HG03064 (cell line): Measurements from ENCODE around the gene PDAP1.
"Not testable (repeated sequence)": the region's sequence is repeated elsewhere in the genome, so short reads cannot be mapped to it uniquely, and the experiment has no call there.

Experiments used
- ATAC-seq: cut with Tn5 transposase; IDR thresholded peaks from one replicate; pipeline ENCODE4 v1.9.1; 2021; ENCODE audit warnings: low read depth; ENCODE audit not compliant: unreplicated experiment

Gene PDAP1

DNA sequence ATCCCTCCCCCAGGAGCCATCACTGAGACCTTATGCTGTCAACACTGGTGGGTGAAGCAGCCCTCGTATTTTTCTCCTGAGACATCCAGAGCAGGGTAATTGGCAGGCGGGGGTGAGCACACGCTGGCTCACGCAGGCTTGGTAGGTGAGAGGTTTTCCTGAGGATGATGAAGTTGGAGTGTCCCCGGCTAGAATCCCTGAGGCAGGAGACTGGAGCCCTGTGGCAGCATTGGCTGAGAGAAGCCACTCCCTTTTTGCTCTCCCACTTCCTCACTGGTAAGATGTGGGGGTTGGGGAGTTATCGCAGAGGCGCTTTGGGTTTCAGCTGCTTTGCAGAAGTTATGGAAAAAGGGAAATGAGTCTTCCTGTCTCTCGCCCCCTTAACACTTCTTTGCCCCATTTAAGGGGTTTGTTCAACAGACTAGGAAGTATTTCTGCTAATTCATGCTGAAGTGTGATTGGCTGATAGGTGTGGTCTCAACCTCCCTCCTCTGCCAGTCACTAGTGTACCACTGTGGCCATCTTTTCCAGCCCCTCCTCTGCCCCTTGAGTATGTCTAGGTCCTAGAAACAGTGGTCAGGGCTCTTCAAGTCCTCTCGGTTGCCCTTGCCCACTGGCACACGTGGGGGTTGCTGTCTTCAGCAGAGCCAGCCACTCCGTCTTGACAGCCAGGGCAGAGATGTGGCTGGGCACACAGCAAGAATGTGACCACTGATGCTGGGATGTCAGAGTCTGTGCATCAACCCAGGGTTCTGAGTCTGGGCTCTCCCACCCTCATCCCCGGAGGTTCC, 28.2 kb downstream of the PDAP1 start:
- ATAC-seq: peak; percentile 34

DNA sequence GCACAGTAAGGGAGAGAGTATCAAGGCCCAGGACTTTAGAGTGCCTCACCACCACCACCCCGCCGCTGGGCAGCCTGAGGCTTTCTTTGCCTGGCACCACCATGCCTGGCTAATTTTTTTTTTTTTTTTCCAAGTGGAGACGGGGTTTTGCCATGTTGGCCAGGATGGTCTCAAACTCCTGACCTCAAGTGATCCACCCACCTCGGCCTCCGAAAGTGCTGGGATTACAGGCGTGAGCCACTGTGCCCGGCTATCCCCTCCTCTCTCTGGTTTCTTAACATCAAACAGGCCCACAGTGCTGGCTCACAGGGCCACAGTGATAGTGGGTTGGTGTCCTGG, 28.7 kb downstream of the PDAP1 start:
- not testable (repeated sequence) for ATAC-seq

DNA sequence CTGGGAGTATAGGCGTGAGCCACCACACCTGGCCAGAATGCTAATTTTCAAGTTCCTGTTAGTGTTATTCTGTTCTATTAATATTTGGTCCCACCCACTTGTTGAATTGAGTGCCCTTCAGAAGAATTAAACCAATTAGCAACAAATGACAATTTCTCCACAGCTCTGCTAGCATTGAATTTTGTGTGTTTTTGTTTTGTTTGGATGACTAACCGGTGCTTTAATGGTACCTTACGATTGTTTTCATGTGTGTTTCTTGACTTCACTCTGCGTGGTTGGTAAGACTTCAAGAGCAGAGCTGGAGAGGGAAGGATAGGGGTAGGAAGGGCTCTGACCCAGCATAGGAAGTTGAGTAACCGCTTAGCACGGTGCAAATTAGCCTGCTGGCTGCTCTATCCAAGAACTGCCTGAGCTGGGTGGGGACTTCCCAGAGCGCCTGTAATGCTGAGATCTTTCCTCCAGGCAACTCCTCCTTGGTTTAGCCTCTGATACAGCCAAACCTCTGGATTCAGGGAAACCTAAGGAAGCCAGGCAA, 29.3 kb downstream of the PDAP1 start:
- no peak for ATAC-seq

DNA sequence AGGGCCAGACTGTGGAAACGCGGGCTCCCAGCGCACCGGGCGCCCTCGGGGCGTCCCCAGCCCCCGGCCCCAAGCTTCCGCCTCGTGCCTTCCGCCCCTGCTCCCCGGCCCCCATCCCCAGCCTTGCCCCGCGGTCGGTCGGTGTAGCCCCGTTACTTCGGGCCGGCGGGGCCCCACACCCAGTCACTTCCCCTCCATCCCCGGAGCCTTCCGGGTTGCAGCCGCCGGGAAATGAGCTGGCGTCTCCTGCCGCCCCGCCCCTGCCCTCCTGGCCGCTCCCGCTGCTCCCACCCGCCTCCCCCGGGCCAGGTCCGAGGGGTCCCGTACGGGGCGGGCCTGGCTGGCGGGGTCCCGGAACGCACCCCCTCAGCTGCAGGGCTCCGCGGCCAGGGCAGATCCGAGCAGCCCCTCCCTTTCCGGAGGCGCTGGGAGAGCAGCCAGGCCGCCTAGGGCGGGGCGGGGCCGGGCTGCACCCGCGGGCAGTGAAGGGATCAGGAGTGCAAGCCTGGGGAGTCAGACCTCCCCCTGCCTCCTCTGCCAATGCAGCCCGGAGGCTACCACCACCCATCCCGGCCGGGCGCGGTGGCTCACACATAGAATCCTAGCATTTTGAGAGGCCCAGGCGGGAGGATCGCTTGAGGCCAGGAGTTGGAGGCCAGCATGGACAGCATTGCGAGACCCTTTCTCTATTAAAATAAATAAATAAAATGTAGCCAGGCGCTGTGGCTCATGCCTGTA, 33.2 kb downstream of the PDAP1 start:
- ATAC-seq: peak; percentile 45

DNA sequence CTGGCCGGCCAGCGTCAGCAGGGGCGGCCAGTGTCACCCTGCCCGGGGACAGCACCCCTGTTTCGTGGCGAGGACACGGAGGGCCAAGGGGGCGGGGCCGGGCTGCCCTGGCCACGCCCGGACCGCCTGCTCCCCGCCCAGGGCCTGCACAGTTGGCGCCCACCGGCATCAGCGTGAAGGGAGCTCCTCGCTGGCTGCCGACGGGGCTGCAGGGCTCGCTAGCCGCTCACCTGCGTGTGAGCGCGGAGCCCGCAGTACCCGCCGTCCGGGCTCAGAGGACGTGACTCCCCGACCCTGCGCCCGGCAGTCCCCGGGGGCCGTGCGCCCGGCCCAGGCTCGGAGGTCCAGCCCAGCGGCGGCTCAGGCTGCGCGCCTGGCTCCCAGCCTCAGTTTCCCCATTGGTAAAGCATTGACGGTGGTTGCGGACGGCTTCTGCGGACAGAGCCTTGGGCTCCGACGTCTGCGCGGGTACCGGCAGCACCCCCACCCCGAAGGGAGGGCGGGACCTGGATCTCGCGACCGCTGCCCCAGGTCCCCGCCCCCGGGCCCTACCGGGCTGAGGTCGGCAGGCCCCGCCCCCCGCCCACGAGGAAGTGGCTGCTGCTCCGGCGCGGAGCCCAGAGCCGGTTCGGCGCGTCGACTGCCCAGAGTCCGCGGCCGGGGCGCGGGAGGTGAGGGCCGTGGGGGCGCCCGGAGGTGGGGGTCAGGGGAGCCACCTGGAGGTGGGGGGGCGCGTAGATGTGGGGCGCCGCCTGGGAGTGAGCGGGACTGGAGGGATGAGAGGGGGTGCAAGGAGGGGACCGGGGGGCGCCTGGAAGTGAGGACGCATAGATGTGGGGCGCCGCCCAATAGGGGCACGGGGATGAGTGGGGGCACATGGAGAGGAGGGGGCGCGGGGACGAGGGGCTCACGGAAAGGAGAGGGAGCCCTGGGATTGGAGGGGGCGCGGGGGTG, 34.0 kb downstream of the PDAP1 start, which contains the start of gene ARPC1B:
TSS of gene ARPC1B (plus strand) at position 620 of the 954 bp plus-strand sequence. CDS start 10,985 bp downstream, outside the sequence.
- peak; percentile 52 for ATAC-seq

DNA sequence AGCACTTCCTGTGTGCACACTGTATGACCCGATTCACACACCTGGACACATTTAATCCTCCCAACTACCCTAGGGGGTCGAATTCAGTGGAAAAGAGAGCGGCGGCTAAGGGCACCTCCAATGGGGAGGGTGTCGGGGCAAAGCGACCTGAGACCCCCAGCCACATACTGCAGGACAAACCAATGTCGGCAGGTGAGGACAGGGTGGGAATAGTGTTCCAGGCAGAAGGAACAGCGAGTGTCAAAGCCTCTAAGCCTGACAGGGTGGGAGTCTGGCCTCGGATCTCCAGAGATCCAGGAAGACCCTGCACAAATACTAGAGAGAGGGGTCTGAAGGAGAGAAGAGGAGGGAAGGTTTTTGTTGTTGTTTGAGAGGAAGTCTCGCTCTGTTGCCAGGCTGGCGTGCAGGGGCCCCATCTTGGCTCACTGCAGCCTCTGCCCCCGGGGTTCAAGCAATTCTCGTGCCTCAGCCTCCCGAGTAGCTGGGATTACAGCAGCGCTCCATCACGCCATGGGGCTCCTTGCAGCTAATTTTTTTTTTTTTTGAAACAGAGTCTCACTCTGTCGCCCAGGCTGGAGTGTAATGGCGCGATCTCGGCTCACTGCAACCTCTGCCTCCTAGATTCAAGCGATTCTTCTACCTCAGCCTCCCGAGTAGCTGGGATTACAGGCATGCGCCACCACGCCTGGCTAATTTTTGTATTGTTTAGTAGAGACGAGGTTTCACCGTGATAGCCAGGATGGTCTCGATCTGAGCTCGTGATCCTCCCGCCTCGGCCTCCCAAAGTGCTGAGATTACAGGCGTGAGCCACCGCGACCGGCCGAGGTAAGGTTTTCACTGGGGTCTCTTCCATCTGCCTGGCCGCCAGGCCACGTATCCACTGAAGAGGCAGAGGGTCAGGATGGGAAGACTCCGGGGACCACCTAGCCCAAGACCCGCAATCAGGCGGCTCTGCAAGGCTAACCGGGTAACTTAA, 35.0 kb downstream of the PDAP1 start:
- ATAC-seq: no peak

DNA sequence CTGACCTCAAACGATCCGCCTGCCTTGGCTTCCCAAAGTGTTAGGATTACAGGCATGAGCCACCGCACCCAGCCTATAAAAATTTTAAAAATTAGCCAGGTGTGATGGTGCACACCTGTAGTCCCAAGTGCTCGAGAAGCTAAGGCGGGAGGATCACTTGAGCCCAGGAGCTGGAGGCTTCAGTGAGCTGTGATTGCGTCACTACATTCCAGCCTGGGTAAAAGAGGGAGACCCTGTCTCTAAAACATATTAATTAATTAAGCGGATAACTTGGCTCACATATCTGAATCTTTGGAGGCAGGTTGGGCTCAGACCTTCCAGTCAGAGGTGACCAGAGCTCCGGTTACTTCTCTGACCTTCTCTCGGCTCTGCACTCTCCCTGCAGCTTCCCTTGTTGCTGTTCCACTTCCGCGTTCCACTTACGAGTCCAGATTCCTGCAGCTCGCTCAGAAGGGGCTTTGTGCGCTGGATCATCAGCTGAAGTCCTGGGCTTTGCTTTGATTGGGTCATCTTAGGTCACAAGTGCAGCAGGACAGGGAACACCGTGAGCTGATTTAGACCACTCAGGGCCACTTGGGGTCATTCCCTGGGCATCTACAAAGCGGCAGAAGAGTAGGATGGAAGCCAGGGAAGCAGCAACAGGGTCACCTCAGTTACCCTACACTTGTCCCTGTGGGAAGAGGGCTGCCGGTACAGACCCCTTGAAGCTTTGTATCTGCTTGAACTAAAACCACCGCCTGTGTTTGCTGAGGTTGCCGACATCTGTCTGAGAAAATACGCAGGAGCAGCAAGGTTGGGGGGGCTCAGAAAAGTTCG, 35.9 kb downstream of the PDAP1 start:
- ATAC-seq: no peak

DNA sequence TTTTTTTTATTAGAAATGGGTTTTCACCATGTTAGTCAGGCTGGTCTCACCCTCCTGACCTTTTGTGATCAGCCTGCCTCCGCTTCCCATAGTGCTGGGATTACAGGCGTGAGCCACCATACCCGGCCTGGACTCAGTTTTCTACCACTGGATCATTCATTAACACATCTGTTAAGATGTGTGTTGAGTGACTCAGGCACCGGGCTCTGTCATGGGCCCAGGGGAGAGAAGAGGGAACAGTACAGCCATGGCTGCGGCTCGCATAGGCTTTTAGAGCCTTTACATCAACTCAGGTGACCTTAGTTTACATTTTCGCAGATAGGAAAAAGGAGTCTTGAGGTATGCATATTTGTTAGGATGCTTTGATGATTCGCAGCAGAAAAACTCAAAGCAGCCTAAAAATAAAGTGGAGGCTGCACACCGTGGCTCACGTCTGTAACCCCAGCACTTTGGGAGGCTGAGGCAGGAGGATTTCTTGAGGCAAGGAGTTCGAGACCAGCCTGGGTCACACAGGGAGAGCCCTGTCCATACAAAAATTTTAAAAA, 36.9 kb downstream of the PDAP1 start:
- no peak for ATAC-seq

DNA sequence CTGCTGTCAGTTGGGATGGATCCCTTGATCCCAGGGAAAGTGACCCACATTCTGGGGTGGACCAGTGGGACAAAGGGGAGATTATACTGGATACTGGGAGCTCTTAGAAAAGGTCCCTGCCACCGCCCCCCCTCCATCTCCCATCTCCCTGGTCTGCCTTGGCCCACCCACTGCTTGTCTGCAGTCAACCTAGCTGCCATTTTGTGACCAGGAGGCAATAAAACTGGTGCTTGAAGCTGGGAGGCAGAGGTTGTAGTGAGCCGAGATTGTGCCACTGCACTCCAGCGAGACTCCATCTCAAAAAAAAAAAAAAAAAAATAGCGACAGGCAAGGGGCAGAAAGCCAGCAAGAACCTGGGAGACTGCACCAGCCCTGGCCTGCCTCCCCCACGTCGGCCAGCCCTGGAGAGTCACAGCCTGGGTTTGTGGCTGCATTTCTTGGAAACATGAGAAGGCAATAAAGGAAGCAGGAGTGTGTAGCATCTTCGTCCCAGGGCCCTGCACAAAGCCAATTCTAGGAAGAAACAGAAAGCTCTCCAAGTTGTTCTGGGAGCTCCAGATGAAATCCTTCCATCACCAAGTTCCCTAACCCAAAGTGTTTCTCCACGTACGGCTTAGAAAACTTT, 38.5 kb downstream of the PDAP1 start:
- no peak for ATAC-seq

DNA sequence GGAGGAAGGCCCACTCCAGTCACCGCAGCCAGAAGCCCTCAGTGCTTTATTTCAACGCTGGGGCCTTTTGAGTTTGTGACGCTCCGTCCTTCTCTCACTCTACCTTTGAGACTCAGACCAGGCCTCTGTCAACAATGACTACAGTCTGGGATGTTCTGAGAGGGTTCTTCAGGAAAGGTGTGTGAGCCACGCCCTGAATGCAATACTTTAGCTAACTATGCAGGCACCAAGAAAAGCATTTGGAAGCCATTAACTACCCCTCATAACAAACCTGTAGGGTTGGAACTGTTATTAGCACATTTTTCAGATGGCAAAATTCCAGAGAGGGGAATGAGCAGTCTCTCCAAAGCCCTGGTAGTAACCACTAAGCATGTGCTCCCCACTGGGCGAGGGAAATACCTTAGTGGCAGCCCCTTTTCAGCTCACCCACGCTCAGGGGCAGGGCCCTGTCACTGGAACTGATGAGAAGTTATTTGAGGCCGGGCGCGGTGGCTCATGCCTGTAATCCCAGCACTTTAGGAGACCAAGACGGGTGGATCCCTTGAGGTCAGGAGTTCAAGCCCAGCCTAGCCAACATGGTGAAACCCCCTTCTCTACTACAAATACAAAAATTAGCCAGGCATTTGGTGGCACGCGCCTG, 39.5 kb downstream of the PDAP1 start:
- ATAC-seq: no peak

DNA sequence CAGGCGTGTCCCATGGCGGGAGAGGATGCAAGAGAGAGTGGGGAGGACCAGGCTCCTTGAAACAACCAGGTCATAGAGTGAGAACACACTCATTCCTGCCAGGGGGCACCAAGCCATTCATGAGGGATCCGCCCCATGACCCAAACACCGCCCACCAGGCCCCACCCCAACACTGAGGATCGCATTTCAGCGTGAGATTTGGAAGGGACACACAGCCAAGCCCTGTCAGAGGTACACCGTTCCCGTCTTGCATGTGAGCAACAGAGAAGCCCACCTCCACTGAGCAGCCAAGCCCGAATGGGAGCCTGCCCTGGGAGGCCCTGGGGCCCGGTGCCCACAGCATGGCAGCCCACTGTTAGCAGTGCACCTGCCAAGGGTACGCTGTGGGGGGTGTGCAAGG, 41.8 kb downstream of the PDAP1 start:
- no peak for ATAC-seq

DNA sequence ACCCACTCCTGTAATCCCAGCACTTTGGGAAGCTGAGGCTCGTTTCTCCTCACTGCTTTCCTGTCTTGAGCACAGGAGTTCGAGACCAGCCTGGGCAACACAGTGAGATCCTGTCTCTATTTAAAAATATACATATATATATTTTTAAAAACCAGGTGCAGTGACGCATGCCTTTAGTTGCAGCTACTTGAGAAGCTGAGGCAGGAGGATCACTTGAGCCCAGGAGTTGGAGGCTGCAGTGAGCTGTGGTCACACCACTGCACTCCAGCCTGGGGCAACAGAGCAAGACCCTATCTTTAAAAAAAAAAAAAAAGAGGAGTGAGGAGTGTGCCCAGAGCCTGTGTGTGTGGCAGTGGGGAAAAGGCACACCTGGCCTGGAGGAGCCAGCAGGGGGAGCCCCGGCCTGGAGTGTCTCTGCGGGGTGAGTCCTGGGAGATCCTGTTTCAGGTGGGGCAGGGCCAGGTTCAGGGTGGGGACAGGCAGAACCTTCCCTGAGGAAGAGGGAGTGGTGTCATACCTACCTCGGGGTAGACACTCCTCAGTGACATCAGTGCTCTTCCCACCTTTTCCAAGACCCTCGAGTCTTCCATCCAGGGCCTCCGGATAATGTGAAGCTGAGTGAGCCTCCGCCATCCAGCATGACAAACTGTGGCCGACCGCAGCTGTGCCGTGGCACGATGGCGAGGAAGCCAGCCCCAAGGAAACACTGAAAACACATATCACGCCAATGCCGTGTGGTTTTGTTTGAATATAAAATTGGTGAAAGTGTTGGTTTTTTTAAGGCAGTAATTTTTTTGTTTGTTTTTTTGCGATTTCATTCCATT, 42.9 kb downstream of the PDAP1 start:
- no peak for ATAC-seq

DNA sequence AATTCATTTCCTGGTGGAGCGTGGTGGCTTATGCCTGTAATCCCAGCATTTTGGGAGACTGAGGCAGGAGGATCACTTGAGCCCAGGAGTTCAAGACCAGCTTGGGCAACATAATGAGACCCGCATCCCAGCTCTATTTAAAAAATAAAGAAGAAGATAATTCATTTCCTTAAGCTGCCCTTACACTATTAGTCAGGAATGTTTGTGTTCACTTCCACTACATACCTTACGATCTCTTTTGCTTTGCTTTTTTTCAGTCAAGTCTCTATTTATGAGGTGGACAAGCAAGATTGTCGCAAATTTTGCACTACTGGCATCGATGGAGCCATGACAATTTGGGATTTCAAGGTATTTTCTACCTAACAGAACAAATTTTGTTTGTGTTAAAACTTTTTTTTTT, 45.1 kb downstream of the PDAP1 start:
- no peak for ATAC-seq

DNA sequence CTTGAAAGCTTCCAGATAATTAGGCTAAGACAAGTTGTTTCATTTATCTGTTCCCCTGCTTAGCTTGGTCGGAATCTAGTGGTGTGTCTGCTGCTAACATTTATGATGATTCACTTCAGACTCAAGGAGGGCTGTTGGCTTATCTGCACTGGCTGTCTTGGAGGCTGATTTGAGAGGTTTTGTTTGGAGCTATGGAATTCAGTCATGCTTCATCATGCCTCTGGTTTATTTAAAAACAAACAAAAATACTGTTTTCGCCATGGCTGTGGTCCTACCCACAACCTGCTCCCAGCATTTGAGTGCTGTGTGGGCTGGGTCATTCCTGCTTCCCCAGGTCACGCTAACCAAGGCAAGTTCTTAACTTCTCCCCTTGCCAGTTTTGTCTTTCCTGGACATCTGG, 45.6 kb downstream of the PDAP1 start:
- ATAC-seq: no peak

DNA sequence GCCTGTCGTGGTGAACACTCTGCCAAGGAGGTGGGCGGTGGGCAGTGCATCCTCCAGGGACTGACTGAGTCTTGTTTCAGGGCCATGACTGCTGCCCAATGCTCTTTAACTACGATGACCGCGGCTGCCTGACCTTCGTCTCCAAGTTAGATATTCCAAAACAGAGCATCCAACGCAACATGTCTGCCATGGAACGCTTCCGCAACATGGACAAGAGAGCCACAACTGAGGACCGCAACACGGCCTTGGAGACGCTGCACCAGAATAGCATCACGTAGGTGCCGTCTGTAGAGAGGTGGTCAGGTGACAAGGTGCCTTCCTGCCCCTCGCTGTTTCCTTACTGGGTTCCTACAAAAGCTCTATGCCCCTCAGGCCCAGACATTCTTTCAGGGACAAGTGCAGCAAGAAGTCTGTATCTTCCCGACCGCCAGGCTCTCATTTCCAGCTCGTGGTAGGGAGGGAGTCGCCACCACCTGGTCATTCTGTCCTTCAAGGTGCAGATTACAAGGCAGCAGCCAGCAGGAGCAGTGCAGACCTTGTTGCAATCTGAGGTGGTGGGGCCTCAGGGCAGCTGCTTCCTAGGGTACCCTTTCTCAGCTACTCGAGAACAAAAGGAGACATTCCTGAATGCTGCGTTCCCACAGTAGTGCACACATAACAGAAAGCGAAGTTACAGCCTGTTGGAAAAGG, 48.8 kb downstream of the PDAP1 start:
- no peak for ATAC-seq

DNA sequence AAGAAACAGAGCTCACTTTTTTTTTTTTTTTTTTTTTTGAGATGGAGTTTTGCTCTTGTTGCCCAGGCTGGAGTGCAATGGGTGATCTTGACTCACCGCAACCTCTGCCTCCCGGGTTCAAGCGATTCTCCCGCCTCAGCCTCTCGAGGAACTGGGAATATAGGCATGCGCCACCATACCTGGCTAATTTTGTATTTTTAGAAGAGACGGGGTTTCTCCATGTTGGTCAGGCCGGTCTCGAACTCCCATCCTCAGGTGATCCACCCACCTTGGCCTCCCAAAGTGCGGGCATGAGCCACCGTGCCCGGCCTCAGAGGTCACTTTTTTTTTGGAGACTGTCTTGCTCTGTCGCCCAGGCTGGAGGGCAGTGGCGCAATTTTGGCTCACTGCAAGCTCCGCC, 49.9 kb downstream of the PDAP1 start:
- ATAC-seq: not testable (repeated sequence)
